Choroid plexus epithelial cell (primary cell): Measurements from ENCODE around the gene EVX1.

Experiments
- DNase-seq: peaks from one replicate; pipeline ENCODE4 v3.0.0-alpha.2; 2010; ENCODE audit warnings: low read depth
- H3K4me3 ChIP-seq: 2 replicates; pipeline ENCODE4 v1.5.1; 2011; ENCODE audit warnings: low read depth, mild to moderate bottlenecking, control low read depth, low read length, moderate library complexity
- TF ChIP-seq, protein P1 (sequence below): conservative IDR thresholded peaks from 2 replicates; pipeline ENCODE4 v1.5.1; 2011; ENCODE audit warnings: low read depth, mild to moderate bottlenecking, control low read depth, inconsistent platforms, low read length, moderate library complexity

The EVX1 gene

DNA sequence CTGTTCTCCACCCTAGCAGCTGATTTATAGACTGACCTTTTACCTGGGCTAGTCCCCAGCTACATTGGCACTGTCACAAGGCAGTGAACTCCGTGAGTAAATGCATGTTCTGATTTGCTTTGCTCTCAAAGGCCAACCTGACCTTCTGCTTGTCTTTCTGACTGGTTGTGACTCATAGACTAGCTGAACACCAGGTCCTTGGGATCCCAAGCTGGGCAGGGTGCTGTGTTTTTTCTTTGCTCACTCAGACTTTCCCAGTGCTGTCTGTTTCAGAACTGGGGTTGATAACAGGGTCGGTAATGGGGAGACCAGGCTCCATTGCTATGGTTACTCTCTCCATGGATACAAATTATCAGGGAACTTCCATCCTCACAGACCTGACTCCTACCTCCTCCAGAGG, 35.0 kb downstream of the EVX1 start:
- DNase-seq: peak; percentile 24
- TF ChIP-seq, protein P1, sequence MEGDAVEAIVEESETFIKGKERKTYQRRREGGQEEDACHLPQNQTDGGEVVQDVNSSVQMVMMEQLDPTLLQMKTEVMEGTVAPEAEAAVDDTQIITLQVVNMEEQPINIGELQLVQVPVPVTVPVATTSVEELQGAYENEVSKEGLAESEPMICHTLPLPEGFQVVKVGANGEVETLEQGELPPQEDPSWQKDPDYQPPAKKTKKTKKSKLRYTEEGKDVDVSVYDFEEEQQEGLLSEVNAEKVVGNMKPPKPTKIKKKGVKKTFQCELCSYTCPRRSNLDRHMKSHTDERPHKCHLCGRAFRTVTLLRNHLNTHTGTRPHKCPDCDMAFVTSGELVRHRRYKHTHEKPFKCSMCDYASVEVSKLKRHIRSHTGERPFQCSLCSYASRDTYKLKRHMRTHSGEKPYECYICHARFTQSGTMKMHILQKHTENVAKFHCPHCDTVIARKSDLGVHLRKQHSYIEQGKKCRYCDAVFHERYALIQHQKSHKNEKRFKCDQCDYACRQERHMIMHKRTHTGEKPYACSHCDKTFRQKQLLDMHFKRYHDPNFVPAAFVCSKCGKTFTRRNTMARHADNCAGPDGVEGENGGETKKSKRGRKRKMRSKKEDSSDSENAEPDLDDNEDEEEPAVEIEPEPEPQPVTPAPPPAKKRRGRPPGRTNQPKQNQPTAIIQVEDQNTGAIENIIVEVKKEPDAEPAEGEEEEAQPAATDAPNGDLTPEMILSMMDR: no peak
- H3K4me3 ChIP-seq: no peak overlapping the region

DNA sequence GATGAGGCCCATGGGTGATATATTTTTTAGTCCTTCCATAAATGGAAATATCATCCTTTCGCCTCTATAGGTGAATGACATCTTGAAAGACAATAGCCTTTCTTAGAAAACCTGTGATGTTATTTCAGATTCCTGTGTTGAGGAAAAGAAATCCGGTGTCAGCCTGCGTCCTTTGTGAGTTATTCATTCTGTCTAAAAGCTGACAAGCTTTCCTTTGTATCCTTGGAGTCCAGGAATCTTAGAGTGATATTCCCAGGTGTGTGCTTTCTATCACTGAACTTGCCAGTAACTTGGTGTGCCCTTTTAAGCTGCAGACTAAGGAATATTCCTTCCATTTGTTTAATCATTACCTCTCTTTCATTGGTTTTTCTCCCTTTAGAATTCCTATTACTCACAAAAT, 41.0 kb downstream of the EVX1 start:
- no peak overlapping the region for H3K4me3 ChIP-seq
- TF ChIP-seq, protein P1: no peak
- DNase-seq: no peak

DNA sequence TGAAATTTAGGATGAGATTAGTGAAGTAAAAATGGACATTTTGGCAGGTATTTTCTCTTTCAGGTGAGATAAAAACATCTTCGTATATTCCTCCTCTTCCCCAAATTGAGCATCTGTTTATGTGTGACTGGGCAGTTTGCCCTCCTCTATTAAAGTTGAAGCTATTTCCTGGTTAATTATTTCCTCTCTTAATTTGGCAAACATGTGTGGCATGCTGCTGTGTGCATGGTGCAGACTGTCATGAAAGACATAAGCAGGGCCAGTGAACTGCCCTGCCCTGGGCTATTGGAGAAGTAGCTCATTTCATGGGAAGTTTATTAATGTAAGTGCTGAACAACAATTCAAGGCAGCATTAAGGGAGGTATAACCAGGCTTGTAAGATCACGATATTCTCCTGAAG, 52.6 kb downstream of the EVX1 start:
- TF ChIP-seq, protein P1: no peak
- no peak for DNase-seq
- no peak overlapping the region for H3K4me3 ChIP-seq

DNA sequence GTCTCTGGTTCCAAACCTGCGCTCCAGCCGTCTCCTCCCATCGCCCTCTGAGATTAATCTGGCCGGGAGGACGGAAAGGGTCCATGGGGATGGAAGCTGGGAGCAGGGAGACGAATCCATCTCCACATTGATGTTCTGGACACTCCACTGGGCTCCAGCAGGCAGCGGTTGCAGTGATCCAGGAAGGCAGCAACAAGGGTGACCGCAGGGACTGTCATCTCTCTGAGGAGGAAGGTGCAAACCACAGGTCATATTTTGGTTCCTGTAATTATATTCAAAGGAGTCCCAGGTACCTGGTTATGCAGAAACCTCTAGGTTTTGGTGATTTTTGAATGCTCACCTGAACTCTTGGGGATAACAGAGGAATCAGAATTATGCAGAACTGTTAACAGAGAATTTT, 54.8 kb downstream of the EVX1 start:
- TF ChIP-seq, protein P1: no peak

More for the DNA sequence above, 54.8 kb downstream of the EVX1 start:
- H3K4me3 ChIP-seq: no peak overlapping the region
- DNase-seq: no peak
